Lung (tissue), 12 donors: ENCODE data around the gene KIF26A. TPM values are rescaled to one million over a fixed set of nuclear protein-coding genes. Genes with fewer than 3 reads are reported as not detected.

Source experiments
- ATAC-seq: fragments of 200-7000 bp; cut with Tn5 transposase; one replicate; pipeline ENCODE4 v1.9.1; 2020; ENCODE audit warnings: moderate number of reproducible peaks; ENCODE audit not compliant: insufficient read depth, low FRiP score
- DNase-seq, 3 donors: peaks; one replicate each; pipeline ENCODE4 v3.0.0-alpha.2; 2013 to 2017
- H3K27ac ChIP-seq, 2 donors: one replicate each; pipeline ENCODE4 v1.5.1; 2013; ENCODE audit warnings: mild to moderate bottlenecking in 2 of 2, moderate library complexity in 2 of 2, control low read depth in 1 of 2, inconsistent platforms in 1 of 2, low read depth in 1 of 2, low read length in 1 of 2
- H3K27me3 ChIP-seq, 3 donors: one replicate each; pipeline ENCODE4 v1.5.1; 2013; ENCODE audit warnings: low read length in 2 of 3; ENCODE audit not compliant: control insufficient read depth in 3 of 3, insufficient read depth in 3 of 3
- H3K36me3 ChIP-seq, 4 donors: one replicate each; pipeline ENCODE4 v1.5.1; 2013; ENCODE audit warnings: low read length in 4 of 4, mild to moderate bottlenecking in 1 of 4, moderate library complexity in 1 of 4; ENCODE audit not compliant: control insufficient read depth in 4 of 4, insufficient read depth in 4 of 4
- H3K4me1 ChIP-seq, 5 donors: one replicate each; pipeline ENCODE4 v1.5.1; 2013; ENCODE audit warnings: low read length in 5 of 5, mild to moderate bottlenecking in 2 of 5, moderate library complexity in 1 of 5; ENCODE audit not compliant: control insufficient read depth in 5 of 5, insufficient read depth in 5 of 5
- H3K4me3 ChIP-seq: one replicate; pipeline ENCODE4 v1.5.1; 2013; ENCODE audit warnings: mild to moderate bottlenecking, control low read depth, moderate library complexity
- H3K9ac ChIP-seq, 2 donors: one replicate each; pipeline ENCODE4 v1.5.1; 2013; ENCODE audit warnings: low read length in 2 of 2, control low read depth in 1 of 2; ENCODE audit not compliant: insufficient read depth in 1 of 2
- H3K9me3 ChIP-seq, 4 donors: one replicate each; pipeline ENCODE4 v1.5.1; 2013; ENCODE audit warnings: low read length in 3 of 4, mild to moderate bottlenecking in 1 of 4, moderate library complexity in 1 of 4; ENCODE audit not compliant: control insufficient read depth in 4 of 4, insufficient read depth in 3 of 4
- WGBS, 2 donors: extraction: QIAGEN DNeasy Blood & Tissue Kit; methylation state at CpG; one replicate each; pipeline ENCODE4 v1.1.7; 2013; 5-methylcytosine and 5-hydroxymethylcytosine counted together
- polyA plus RNA-seq, 2 donors: library from polyadenylated mRNA; stranded (reverse); fragments of 200-250 nt; gene quantifications; one replicate each; pipeline ENCODE4 v1.2.1, GENCODE V29; 2013
- total RNA-seq, 2 donors: library from RNA; depleted of rRNA in 1 of 2; stranded (reverse); fragments of >200 nt in 1 of 2; gene quantifications; one replicate each; pipeline ENCODE4 v1.2.1, GENCODE V29; 2014 to 2021
- TF ChIP-seq, protein P1 (sequence below): IDR thresholded peaks from 2 replicates; pipeline ENCODE4 v1.5.1; 2012; ENCODE audit warnings: mild to moderate bottlenecking; ENCODE audit errors: control extremely low read depth, extremely low read depth
- donor health status: control.
- donor health status: control.
- donor health status: Bipolar disorder and iron deficiency.
- donor health status: healthy.
- donor health status: DM: yes; HTN: yes; CAD: no.

KIF26A gene
- total and polyA plus RNA-seq, 4 donors: 2.4 to 11.4 (median 4.5) TPM

DNA sequence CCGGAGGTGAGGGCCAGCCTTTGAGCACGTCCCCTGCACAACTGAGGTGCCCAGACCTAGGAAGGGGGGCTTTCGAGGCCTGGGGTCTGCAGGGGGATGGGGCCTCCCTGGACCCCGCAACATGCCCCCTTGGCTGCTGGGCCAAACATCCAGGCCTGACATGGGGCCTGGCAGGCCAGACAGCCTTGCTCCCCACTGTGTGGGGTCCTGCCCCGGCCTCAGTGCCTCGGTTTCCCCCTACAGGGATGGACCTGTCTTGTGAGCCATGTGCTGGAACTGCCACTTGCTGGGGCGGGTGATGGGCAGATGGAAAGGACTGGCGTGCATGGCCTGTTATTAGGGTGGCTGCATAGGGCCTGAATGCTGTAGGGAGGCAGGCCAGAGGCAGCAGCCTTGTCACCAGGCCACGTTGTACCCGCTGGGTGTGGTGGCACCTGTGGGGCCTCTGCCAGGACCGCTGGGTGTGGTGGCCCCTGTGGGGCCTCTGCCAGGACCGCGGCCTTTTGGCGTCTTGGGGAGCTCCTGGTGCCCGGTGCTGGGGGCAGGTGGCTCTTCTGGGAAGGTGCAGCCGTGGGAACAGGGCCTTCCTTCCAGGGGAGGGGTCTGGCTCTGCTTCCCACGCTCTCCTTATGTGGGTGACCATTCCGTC, 32.4 kb upstream of the KIF26A start:
- ATAC-seq (no peak), DNase-seq (peak in 1 of 3 donors; percentile 9)
- peaks cover 0 to 20% (median 6%) of the 10 kb centered on the region in 5 donors for H3K4me1 ChIP-seq
- peaks cover 0 to 2% (median 0%) of the 10 kb centered on the region in 4 donors for H3K9me3 ChIP-seq
- no peaks in the 10 kb centered on the region for H3K27me3 ChIP-seq
- H3K36me3 ChIP-seq: no peaks in the 10 kb centered on the region
- H3K9ac ChIP-seq: no peak overlapping the region
- TF ChIP-seq, protein P1, sequence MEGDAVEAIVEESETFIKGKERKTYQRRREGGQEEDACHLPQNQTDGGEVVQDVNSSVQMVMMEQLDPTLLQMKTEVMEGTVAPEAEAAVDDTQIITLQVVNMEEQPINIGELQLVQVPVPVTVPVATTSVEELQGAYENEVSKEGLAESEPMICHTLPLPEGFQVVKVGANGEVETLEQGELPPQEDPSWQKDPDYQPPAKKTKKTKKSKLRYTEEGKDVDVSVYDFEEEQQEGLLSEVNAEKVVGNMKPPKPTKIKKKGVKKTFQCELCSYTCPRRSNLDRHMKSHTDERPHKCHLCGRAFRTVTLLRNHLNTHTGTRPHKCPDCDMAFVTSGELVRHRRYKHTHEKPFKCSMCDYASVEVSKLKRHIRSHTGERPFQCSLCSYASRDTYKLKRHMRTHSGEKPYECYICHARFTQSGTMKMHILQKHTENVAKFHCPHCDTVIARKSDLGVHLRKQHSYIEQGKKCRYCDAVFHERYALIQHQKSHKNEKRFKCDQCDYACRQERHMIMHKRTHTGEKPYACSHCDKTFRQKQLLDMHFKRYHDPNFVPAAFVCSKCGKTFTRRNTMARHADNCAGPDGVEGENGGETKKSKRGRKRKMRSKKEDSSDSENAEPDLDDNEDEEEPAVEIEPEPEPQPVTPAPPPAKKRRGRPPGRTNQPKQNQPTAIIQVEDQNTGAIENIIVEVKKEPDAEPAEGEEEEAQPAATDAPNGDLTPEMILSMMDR: no peak
- 75 to 89% methylated on average over 18 of the region's 18 CpGs for WGBS, 2 donors
- H3K4me3 ChIP-seq: no peak overlapping the region
- no peak overlapping the region for H3K27ac ChIP-seq

DNA sequence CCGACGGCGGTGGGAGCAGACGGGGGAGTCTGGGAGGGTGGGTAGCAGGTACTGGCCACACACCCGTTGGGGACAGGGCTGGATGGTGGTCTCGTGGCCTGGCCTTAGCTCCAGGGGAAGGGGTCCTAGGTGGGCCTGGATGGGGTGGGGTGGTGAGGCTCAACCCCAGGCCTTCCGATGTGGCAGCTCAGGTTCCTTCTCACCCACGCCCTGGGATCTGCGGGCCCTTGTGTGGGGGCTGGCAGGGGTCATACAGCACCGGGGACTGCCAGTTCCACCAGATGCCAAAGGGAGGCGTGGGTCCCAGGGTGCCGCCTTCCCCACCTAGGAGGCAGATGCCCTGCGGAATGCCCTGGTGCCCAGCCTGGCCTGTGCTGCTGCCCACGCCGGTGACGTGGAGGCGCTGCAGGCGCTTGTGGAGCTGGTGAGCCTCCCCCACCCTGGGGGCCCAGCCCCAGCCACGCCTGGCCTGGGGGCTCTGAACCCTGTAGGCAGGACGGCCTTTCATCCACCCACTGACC, 31.9 kb upstream of the KIF26A start:
- 87 to 94% methylated on average over 20 of the region's 20 CpGs for WGBS, 2 donors
- peaks cover 0 to 26% (median 6%) of the 10 kb centered on the region in 5 donors for H3K4me1 ChIP-seq

GRCh38 chr14:104107101-104107581, 31.2 kb upstream of the KIF26A start:
- peaks cover 0 to 27% (median 6%) of the 10 kb centered on the region in 5 donors for H3K4me1 ChIP-seq
- peaks cover 0 to 2% (median 0%) of the 10 kb centered on the region in 4 donors for H3K9me3 ChIP-seq
- TF ChIP-seq, protein P1: no peak
- ATAC-seq: no peak
- 87 to 89% methylated on average over 19 of the region's 19 CpGs for WGBS, 2 donors
- H3K9ac ChIP-seq: no peak overlapping the region
- no peaks in the 10 kb centered on the region for H3K27me3 ChIP-seq
- H3K36me3 ChIP-seq: no peaks in the 10 kb centered on the region
- H3K4me3 ChIP-seq: no peak overlapping the region
- H3K27ac ChIP-seq: no peak overlapping the region
- DNase-seq: no peak

More for the DNA sequence above, 31.9 kb upstream of the KIF26A start:
- TF ChIP-seq, protein P1: no peak
- Histone ChIP-seq H3K27ac (no peak overlapping the region), H3K27me3 (no peaks in the 10 kb centered on the region), H3K4me3 (no peak overlapping the region), H3K36me3 (no peaks in the 10 kb centered on the region), H3K9ac (no peak overlapping the region), H3K9me3 (peaks cover 0 to 2% (median 0%) of the 10 kb centered on the region in 4 donors)
- DNase-seq (no peak), ATAC-seq (no peak)
